Vagina (tissue), 2 donors: Measurements from ENCODE around the gene ZGLP1. TPM values are rescaled to one million over a fixed set of nuclear protein-coding genes. Genes with fewer than 3 reads are reported as not detected.

Source experiments
- DNase-seq, 2 donors: peaks; one replicate each; pipeline ENCODE4 v3.0.0-alpha.2; 2017; ENCODE audit errors: extremely low spot score in 2 of 2
- H3K27ac ChIP-seq: fragments of 200-600 bp; sonication (generic); one replicate; pipeline ENCODE4 v1.5.1; 2019
- H3K27me3 ChIP-seq: fragments of 200-600 bp; sonication (generic); one replicate; pipeline ENCODE4 v1.5.1; 2019
- H3K36me3 ChIP-seq, 2 donors: fragments of 200-600 bp; sonication (generic); one replicate each; pipeline ENCODE4 v1.5.1; 2017 to 2019
- H3K4me1 ChIP-seq: fragments of 200-600 bp; sonication (generic); one replicate; pipeline ENCODE4 v1.5.1; 2019
- H3K4me3 ChIP-seq, 2 donors: fragments of 200-600 bp; sonication (generic); 1 replicate in 1 of 2; 2 replicates in 1 of 2; pipeline ENCODE4 v1.5.1; 2016 to 2019
- H3K9me3 ChIP-seq: fragments of 200-600 bp; sonication (generic); one replicate; pipeline ENCODE4 v1.5.1; 2019
- CTCF ChIP-seq, 3 experiments: fragments of 450-650 bp in 2 of 3; fragments of 200-600 bp in 1 of 3; sonication (generic) in 1 of 3; IDR thresholded peaks; one replicate each; pipeline ENCODE4 v1.5.1; 2017 to 2019; ENCODE audit warnings: antibody characterized with exemption in 3 of 3, mild to moderate bottlenecking in 2 of 3, moderate library complexity in 2 of 3
- POLR2A ChIP-seq, 2 donors: fragments of 450-650 bp; IDR thresholded peaks; one replicate each; pipeline ENCODE4 v1.6.1; 2017; ENCODE audit warnings: antibody characterized with exemption in 2 of 2, mild to moderate bottlenecking in 2 of 2, moderate library complexity in 2 of 2
- POLR2AphosphoS5 ChIP-seq, 2 donors: sonication (generic); formaldehyde crosslinking; IDR thresholded peaks; one replicate each; pipeline ENCODE4 v1.9.0; 2017; ENCODE audit warnings: antibody characterized with exemption in 2 of 2, mild to moderate bottlenecking in 2 of 2, low read depth in 1 of 2; ENCODE audit not compliant: insufficient read depth in 1 of 2
- intact Hi-C: fragments of 100-400 bp; cut with DNase I; formaldehyde crosslinking; loops from one replicate; pipeline ENCODE4 v1.15.1; 2023
- small RNA-seq: library from RNA; depleted of rRNA; stranded (forward); fragments of <200 nt; gene quantifications from one replicate; pipeline ENCODE3, GENCODE V24; 2016
- total RNA-seq: library from RNA; depleted of rRNA; stranded (reverse); fragments of >200 nt; gene quantifications from one replicate; pipeline ENCODE4 v1.2.3, GENCODE V29; 2016

ZGLP1 gene
- total RNA-seq, 1 donor from 2014 or later: 5.2 TPM

GRCh38 chr19:10255358-10255757, 54.3 kb downstream of the ZGLP1 start:
- Histone ChIP-seq H3K27ac (no peak overlapping the region), H3K4me1 (peaks cover 28% of the 10 kb centered on the region), H3K4me3 (no peak overlapping the region), H3K27me3 (no peaks in the 10 kb centered on the region), H3K36me3 (peaks cover 0 to 40% of the 10 kb centered on the region in 2 donors), H3K9me3 (no peaks in the 10 kb centered on the region)
- TF ChIP-seq CTCF (IDR thresholded peaks at IDR 0.05): no peak
- TF ChIP-seq POLR2AphosphoS5 (IDR thresholded peaks at IDR 0.05; ENCODE audit: insufficient read depth in 1 of 2, low read depth in 1 of 2): no peak
- TF ChIP-seq POLR2A (IDR thresholded peaks at IDR 0.05): no peak
- no peak for DNase-seq
- intact Hi-C loops: no loop called here

Small RNA genes within 50 kb of the gene (small RNA-seq; reads per million reads assigned to genes)
- gene AC011511.1 (not detected), gene AC011511.4 (not detected)

Other genes with a start within 250 kb of the ZGLP1 start
- gene SHFL, start 223.5 kb downstream of the ZGLP1 start, total RNA-seq: 46.9 TPM
- not detected for gene ANGPTL6, start 207.1 kb downstream of the ZGLP1 start, total RNA-seq
- 55.2 TPM for gene PPAN, start 203.5 kb downstream of the ZGLP1 start, total RNA-seq
- 9.1 TPM for gene P2RY11, start 198.1 kb downstream of the ZGLP1 start, total RNA-seq
- 249 TPM for gene EIF3G, start 189.9 kb downstream of the ZGLP1 start, total RNA-seq
- 36.8 TPM for gene DNMT1, start 114.9 kb downstream of the ZGLP1 start, total RNA-seq
- gene S1PR2, start 78.5 kb downstream of the ZGLP1 start, total RNA-seq: 28.2 TPM
- 55.0 TPM for gene MRPL4, start 57.6 kb downstream of the ZGLP1 start, total RNA-seq
- gene ICAM1, start 38.7 kb downstream of the ZGLP1 start, total RNA-seq: 22.3 TPM
- gene ICAM4, start 22.9 kb downstream of the ZGLP1 start, total RNA-seq: not detected
- 2.0 TPM for gene ICAM5, start 19.9 kb downstream of the ZGLP1 start, total RNA-seq
- gene FDX2, start 6.2 kb upstream of the ZGLP1 start, total RNA-seq: 25.0 TPM
- gene RAVER1, start 23.7 kb upstream of the ZGLP1 start, total RNA-seq: 25.5 TPM
- gene ICAM3, start 29.8 kb upstream of the ZGLP1 start, total RNA-seq: 7.9 TPM
- gene TYK2, start 70.8 kb upstream of the ZGLP1 start, total RNA-seq: 115 TPM
- gene CDC37, start 93.7 kb upstream of the ZGLP1 start, total RNA-seq: 112 TPM
- 16.7 TPM for gene PDE4A, start 110.7 kb upstream of the ZGLP1 start, total RNA-seq
- gene KEAP1, start 193.5 kb upstream of the ZGLP1 start, total RNA-seq: 53.5 TPM
- gene S1PR5, start 207.6 kb upstream of the ZGLP1 start, total RNA-seq: 36.6 TPM
- 18.2 TPM for gene ATG4D, start 234.1 kb upstream of the ZGLP1 start, total RNA-seq